Measurements from ENCODE around the gene MRGPRX3. TPM values are rescaled to one million over a fixed set of nuclear protein-coding genes. Genes with fewer than 3 reads are reported as not detected.
A peak's percentile ranks its signal among the peaks of the same experiment; 100 is the strongest.

The MRGPRX3 gene
- total RNA-seq, 1 donor: not detected

GRCh38 chr11:18168372-18168771 is 36.0 kb downstream of the MRGPRX3 start:
- TF ChIP-seq CTCF (IDR thresholded peaks at IDR 0.05; ENCODE audit: insufficient read depth, low read depth, low read length): no peak
- DNase-seq (ENCODE audit: low read depth): no peak
- no peak overlapping the region for H3K4me3 ChIP-seq (ENCODE audit: low read depth, low read length)

- H3K4me3 ChIP-seq (ENCODE audit: low read depth, low read length): no peak overlapping the region
- peak; percentile 58 for TF ChIP-seq CTCF (IDR thresholded peaks at IDR 0.05; ENCODE audit: insufficient read depth, low read depth, low read length)
These were observed 39.1 kb downstream of the MRGPRX3 start for GRCh38 chr11:18171377-18172000.

GRCh38 chr11:18172666-18173065 is 40.3 kb downstream of the MRGPRX3 start, which contains the start of gene MRGPRX4:
MRGPRX4 (plus strand) TSS chr11:18172837; CDS start chr11:18173257, 420 bp downstream.
- TF ChIP-seq CTCF (IDR thresholded peaks at IDR 0.05; ENCODE audit: insufficient read depth, low read depth, low read length): no peak
- H3K4me3 ChIP-seq (ENCODE audit: low read depth, low read length): no peak within 1 kb of the TSS

More at GRCh38 chr11:18171377-18172000, 39.1 kb downstream of the MRGPRX3 start:
- DNase-seq (ENCODE audit: low read depth): peak; percentile 19

GRCh38 chr11:18173225-18173866 is 41.0 kb downstream of the MRGPRX3 start:
- TF ChIP-seq CTCF (IDR thresholded peaks at IDR 0.05; ENCODE audit: insufficient read depth, low read depth, low read length): no peak
- no peak for DNase-seq (ENCODE audit: low read depth)
- H3K4me3 ChIP-seq (ENCODE audit: low read depth, low read length): no peak overlapping the region

More at GRCh38 chr11:18172666-18173065, 40.3 kb downstream of the MRGPRX3 start, which contains the start of gene MRGPRX4:
- no peak for DNase-seq (ENCODE audit: low read depth)

Small RNAs within 50 kb of the gene (small RNA-seq; reads per million reads assigned to genes)
- not detected for gene HIGD1AP5

Other genes starting within 250 kb of the MRGPRX3 start
- 21.2 and 25.4 TPM in 2 replicates for gene SERGEF, start 119.5 kb upstream of the MRGPRX3 start, total RNA-seq
- gene TPH1, start 86.3 kb upstream of the MRGPRX3 start, total RNA-seq: under 0.01 TPM in 2 replicates
- gene SAAL1, start 26.5 kb upstream of the MRGPRX3 start, total RNA-seq: 17.4 and 18.1 TPM in 2 replicates
- gene MRGPRX4, start 40.3 kb downstream of the MRGPRX3 start, total RNA-seq: not detected in 2 replicates
- gene SAA4, start 104.2 kb downstream of the MRGPRX3 start, total RNA-seq: not detected in 2 replicates
- 0.43 TPM in 1 of 2 replicates, not detected in the other for gene SAA2, start 116.1 kb downstream of the MRGPRX3 start, total RNA-seq
- 0.43 TPM in 1 of 2 replicates, not detected in the other for gene SAA1, start 133.7 kb downstream of the MRGPRX3 start, total RNA-seq
- gene HPS5, start 189.6 kb downstream of the MRGPRX3 start, total RNA-seq: 39.6 and 70.8 TPM in 2 replicates
- 92.0 and 101 TPM in 2 replicates for gene GTF2H1, start 190.0 kb downstream of the MRGPRX3 start, total RNA-seq

Data from fibroblast of villous mesenchyme (primary cell).